HEK293 (cell line): Measurements from ENCODE around the gene CLTB.

Experiments
- CTCF ChIA-PET: fragments of 350-600 bp; formaldehyde crosslinking; extraction: SDS; loops from one replicate; lab custom pipeline; 2021; ENCODE audit warnings: antibody characterized with exemption; lab: Yijun Ruan, JAX
- POLR2A ChIA-PET: fragments of 300-600 bp; formaldehyde crosslinking; extraction: SDS; loops from one replicate; lab custom pipeline; 2020; ENCODE audit warnings: antibody characterized with exemption, inconsistent platforms; lab: Yijun Ruan, JAX
- H3K27ac ChIP-seq: fragments of 200-500 bp; sonication (Bioruptor generic); 2 replicates; pipeline ENCODE4 v1.5.1; 2014; ENCODE audit warnings: low read depth, low read length, control low read depth, inconsistent platforms; ENCODE audit errors: extremely low read depth
- H3K36me3 ChIP-seq, 2 experiments: fragments of 200-500 bp in 1 of 2; sonication (Bioruptor generic) in 1 of 2; 1 replicate in 1 of 2; 2 replicates in 1 of 2; pipeline ENCODE4 v1.5.1; 2014 to 2017; ENCODE audit warnings: inconsistent platforms in 2 of 2, low read length in 2 of 2; ENCODE audit not compliant: control insufficient read depth in 2 of 2, insufficient read depth in 1 of 2
- H3K4me1 ChIP-seq: fragments of 200-500 bp; sonication (Bioruptor generic); 2 replicates; pipeline ENCODE4 v1.5.1; 2014; ENCODE audit warnings: mild to moderate bottlenecking, low read length, inconsistent platforms; ENCODE audit not compliant: control insufficient read depth, insufficient read depth
- H3K4me3 ChIP-seq: 2 replicates; pipeline ENCODE4 v1.5.1; 2011; ENCODE audit warnings: low read depth, mild to moderate bottlenecking, control low read depth, low read length, moderate library complexity
- H3K9me3 ChIP-seq: fragments of 200-500 bp; sonication (Bioruptor generic); 2 replicates; pipeline ENCODE4 v1.5.1; 2014; ENCODE audit warnings: low read depth, low read length, inconsistent platforms; ENCODE audit not compliant: control insufficient read depth, insufficient read depth
- KLF10 ChIP-seq: fragments of 450-650 bp; IDR thresholded peaks from 2 replicates; pipeline ENCODE4 v1.5.1; 2018; ENCODE audit warnings: missing biosample characterization, mild to moderate bottlenecking, missing genetic modification characterization
- KLF9 ChIP-seq: fragments of 450-650 bp; formaldehyde crosslinking; IDR thresholded peaks from 2 replicates; pipeline ENCODE4 v1.5.1; 2016; ENCODE audit warnings: missing biosample characterization, missing genetic modification characterization, low read depth
- MZF1 ChIP-seq: fragments of 450-650 bp; formaldehyde crosslinking; IDR thresholded peaks from 2 replicates; pipeline ENCODE4 v1.5.1; 2017; ENCODE audit warnings: missing biosample characterization, missing genetic modification characterization, borderline replicate concordance
- ZBTB21 ChIP-seq: fragments of 450-650 bp; formaldehyde crosslinking; IDR thresholded peaks from 2 replicates; pipeline ENCODE4 v1.5.1; 2017; ENCODE audit warnings: missing biosample characterization, missing genetic modification characterization
- ZBTB7A ChIP-seq: fragments of 450-650 bp; formaldehyde crosslinking; IDR thresholded peaks from 2 replicates; pipeline ENCODE4 v1.5.1; 2016; ENCODE audit warnings: low read depth, missing biosample characterization, missing genetic modification characterization
- ZFHX2 ChIP-seq: fragments of 450-650 bp; formaldehyde crosslinking; conservative IDR thresholded peaks from 2 replicates; pipeline ENCODE4 v1.5.1; 2016; ENCODE audit warnings: missing biosample characterization, missing genetic modification characterization
- ZNF132 ChIP-seq: fragments of 450-650 bp; formaldehyde crosslinking; IDR thresholded peaks from 2 replicates; pipeline ENCODE4 v1.5.1; 2017; ENCODE audit warnings: missing biosample characterization, missing genetic modification characterization, borderline replicate concordance
- ZNF169 ChIP-seq: fragments of 450-650 bp; formaldehyde crosslinking; IDR thresholded peaks from 2 replicates; pipeline ENCODE4 v1.5.1; 2016; ENCODE audit warnings: missing biosample characterization, missing genetic modification characterization
- ZNF175 ChIP-seq: fragments of 450-650 bp; formaldehyde crosslinking; IDR thresholded peaks from 2 replicates; pipeline ENCODE4 v1.5.1; 2016; ENCODE audit warnings: missing biosample characterization, missing genetic modification characterization
- ZNF202 ChIP-seq: fragments of 450-650 bp; formaldehyde crosslinking; IDR thresholded peaks from 2 replicates; pipeline ENCODE4 v1.5.1; 2016; ENCODE audit warnings: missing biosample characterization, missing genetic modification characterization, borderline replicate concordance
- ZNF24 ChIP-seq: fragments of 450-650 bp; formaldehyde crosslinking; IDR thresholded peaks from 2 replicates; pipeline ENCODE4 v1.5.1; 2016; ENCODE audit warnings: missing biosample characterization, missing genetic modification characterization
- ZNF335 ChIP-seq: fragments of 450-650 bp; formaldehyde crosslinking; conservative IDR thresholded peaks from 2 replicates; pipeline ENCODE4 v1.5.1; 2016; ENCODE audit warnings: missing biosample characterization, missing genetic modification characterization
- ZNF473 ChIP-seq: fragments of 450-650 bp; formaldehyde crosslinking; IDR thresholded peaks from 2 replicates; pipeline ENCODE4 v1.5.1; 2017; ENCODE audit warnings: missing biosample characterization, missing genetic modification characterization
- ZNF529 ChIP-seq: fragments of 450-650 bp; formaldehyde crosslinking; IDR thresholded peaks from 2 replicates; pipeline ENCODE4 v1.5.1; 2017; ENCODE audit warnings: missing genetic modification characterization, missing biosample characterization; ENCODE audit not compliant: insufficient replicate concordance
- ZNF560 ChIP-seq: fragments of 450-650 bp; formaldehyde crosslinking; IDR thresholded peaks from 2 replicates; pipeline ENCODE4 v1.5.1; 2017; ENCODE audit warnings: missing biosample characterization, missing genetic modification characterization, borderline replicate concordance
- ZNF626 ChIP-seq: fragments of 450-650 bp; sonication (Bioruptor Pico); formaldehyde crosslinking; IDR thresholded peaks from 2 replicates; pipeline ENCODE4 v1.5.1; 2018; ENCODE audit warnings: missing biosample characterization, missing genetic modification characterization, inconsistent platforms
- ZNF658 ChIP-seq: fragments of 450-650 bp; formaldehyde crosslinking; IDR thresholded peaks from 2 replicates; pipeline ENCODE4; 2016; ENCODE audit warnings: missing biosample characterization, missing genetic modification characterization
- ZNF670 ChIP-seq: fragments of 450-650 bp; formaldehyde crosslinking; IDR thresholded peaks from 2 replicates; pipeline ENCODE4 v1.5.1; 2016; ENCODE audit warnings: missing biosample characterization, missing genetic modification characterization, low read depth
- ZNF768 ChIP-seq: fragments of 450-650 bp; formaldehyde crosslinking; IDR thresholded peaks from 2 replicates; pipeline ENCODE4 v1.5.1; 2018; ENCODE audit warnings: missing biosample characterization, mild to moderate bottlenecking, missing genetic modification characterization
- ZNF776 ChIP-seq: fragments of 450-650 bp; formaldehyde crosslinking; IDR thresholded peaks from 2 replicates; pipeline ENCODE4 v1.5.0; 2017; ENCODE audit warnings: missing biosample characterization, missing genetic modification characterization, borderline replicate concordance
- ZNF792 ChIP-seq: fragments of 450-650 bp; formaldehyde crosslinking; IDR thresholded peaks from 2 replicates; pipeline ENCODE4 v1.5.1; 2016; ENCODE audit warnings: missing biosample characterization, missing genetic modification characterization
- ZNF830 ChIP-seq: fragments of 450-650 bp; IDR thresholded peaks from 2 replicates; pipeline ENCODE4 v1.5.0; 2018; ENCODE audit warnings: missing biosample characterization, missing genetic modification characterization, low read depth, mild to moderate bottlenecking, moderate library complexity
- ZNF837 ChIP-seq: fragments of 450-650 bp; formaldehyde crosslinking; IDR thresholded peaks from 2 replicates; pipeline ENCODE4 v1.5.1; 2016; ENCODE audit warnings: missing biosample characterization, missing genetic modification characterization
- ZSCAN4 ChIP-seq: fragments of 450-650 bp; formaldehyde crosslinking; IDR thresholded peaks from 2 replicates; pipeline ENCODE4 v1.5.1; 2017; ENCODE audit warnings: missing biosample characterization, missing genetic modification characterization
- ZSCAN5A ChIP-seq: fragments of 450-650 bp; formaldehyde crosslinking; IDR thresholded peaks from 2 replicates; pipeline ENCODE4 v1.5.1; 2016; ENCODE audit warnings: missing biosample characterization, missing genetic modification characterization
- ZXDB ChIP-seq: fragments of 450-650 bp; formaldehyde crosslinking; IDR thresholded peaks from 2 replicates; pipeline ENCODE4 v1.5.1; 2016; ENCODE audit warnings: missing biosample characterization, missing genetic modification characterization
- TF ChIP-seq, protein P1 (sequence below): fragments of 450-650 bp; formaldehyde crosslinking; IDR thresholded peaks from 2 replicates; pipeline ENCODE4 v1.5.1; 2016; ENCODE audit warnings: missing biosample characterization, missing genetic modification characterization
- TF ChIP-seq, protein P2 (sequence below): fragments of 450-650 bp; formaldehyde crosslinking; IDR thresholded peaks from 2 replicates; pipeline ENCODE4 v1.5.1; 2017; ENCODE audit warnings: missing biosample characterization, mild to moderate bottlenecking, missing genetic modification characterization, moderate library complexity
- TF ChIP-seq, protein P3 (sequence below): fragments of 450-650 bp; formaldehyde crosslinking; IDR thresholded peaks from 2 replicates; pipeline ENCODE4 v1.5.1; 2016; ENCODE audit warnings: missing biosample characterization, missing genetic modification characterization

The CLTB gene

DNA sequence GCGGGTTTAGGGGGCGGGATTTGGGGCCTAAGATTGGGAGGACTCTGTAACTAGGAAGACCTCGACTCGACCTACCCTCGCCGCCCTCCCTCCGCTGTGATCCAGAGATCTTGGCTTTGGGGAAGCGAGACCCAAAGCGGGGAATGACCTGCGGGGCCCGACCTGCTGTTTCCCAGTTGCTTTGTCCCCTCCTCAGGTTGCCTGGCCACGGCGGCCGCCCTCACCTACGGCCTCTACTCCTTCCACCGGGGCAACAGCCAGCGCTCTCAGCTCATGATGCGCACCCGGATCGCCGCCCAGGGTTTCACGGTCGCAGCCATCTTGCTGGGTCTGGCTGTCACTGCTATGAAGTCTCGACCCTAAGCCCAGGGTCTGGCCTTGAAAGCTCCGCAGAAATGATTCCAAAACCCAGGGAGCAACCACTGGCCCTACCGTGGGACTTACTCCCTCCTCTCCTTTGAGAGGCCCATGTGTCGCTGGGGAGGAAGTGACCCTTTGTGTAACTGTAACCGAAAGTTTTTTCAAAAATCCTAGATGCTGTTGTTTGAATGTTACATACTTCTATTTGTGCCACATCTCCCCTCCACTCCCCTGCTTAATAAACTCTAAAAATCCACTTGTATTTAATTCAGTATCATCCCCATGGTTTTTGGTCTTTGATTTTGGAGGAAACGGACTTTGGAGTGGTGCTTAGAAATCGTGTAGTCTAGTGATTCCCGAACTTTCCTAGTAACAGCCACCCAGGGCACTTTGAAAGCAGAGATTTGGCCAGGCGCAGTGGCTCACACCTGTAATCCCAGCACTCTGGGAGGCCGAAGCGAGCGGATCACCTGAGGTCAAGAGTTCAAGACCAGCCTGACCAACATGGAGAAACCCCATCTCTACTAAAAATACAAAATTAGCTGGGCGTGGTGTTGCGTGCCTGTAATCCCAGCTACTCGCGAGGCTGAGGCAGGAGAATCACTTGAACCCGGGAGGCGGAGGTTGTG, 26.9 kb downstream of the CLTB start:
- peaks cover 0 to 68% of the 10 kb centered on the region in 2 experiments; a peak in 2 of 3 replicates for H3K36me3 ChIP-seq
- peak overlapping the region; percentile 67 for H3K4me3 ChIP-seq
- no peaks in the 10 kb centered on the region for H3K9me3 ChIP-seq
- peak overlapping the region; percentile 67 for H3K27ac ChIP-seq
- CTCF ChIA-PET = interaction anchor here (0.7 to 1.0 kb wide), 2 partner anchors 215 to 900 kb away, joined by 3 to 4 read pairs; no protein-coding TSS in a partner anchor
- POLR2A ChIA-PET = interaction anchor here (1.3 to 1.9 kb wide), 3 partner anchors 15 to 154 kb away, joined by 3 to 5 read pairs (median 4); partner anchors contain the start of gene FAF2
- H3K4me1 ChIP-seq = no peaks in the 10 kb centered on the region
- TF ChIP-seq ZNF560 (tag by site-specific recombination) = no peak
- no peak for TF ChIP-seq ZNF658 (tag by site-specific recombination)
- TF ChIP-seq, protein P1, sequence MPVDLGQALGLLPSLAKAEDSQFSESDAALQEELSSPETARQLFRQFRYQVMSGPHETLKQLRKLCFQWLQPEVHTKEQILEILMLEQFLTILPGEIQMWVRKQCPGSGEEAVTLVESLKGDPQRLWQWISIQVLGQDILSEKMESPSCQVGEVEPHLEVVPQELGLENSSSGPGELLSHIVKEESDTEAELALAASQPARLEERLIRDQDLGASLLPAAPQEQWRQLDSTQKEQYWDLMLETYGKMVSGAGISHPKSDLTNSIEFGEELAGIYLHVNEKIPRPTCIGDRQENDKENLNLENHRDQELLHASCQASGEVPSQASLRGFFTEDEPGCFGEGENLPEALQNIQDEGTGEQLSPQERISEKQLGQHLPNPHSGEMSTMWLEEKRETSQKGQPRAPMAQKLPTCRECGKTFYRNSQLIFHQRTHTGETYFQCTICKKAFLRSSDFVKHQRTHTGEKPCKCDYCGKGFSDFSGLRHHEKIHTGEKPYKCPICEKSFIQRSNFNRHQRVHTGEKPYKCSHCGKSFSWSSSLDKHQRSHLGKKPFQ (tag by site-specific recombination) = no peak
- TF ChIP-seq MZF1 = no peak
- TF ChIP-seq ZNF132 (tag by site-specific recombination) = no peak
- peak; percentile 5 for TF ChIP-seq ZNF335
- no peak for TF ChIP-seq ZNF175 (tag by site-specific recombination)
- TF ChIP-seq ZNF837 (tag by site-specific recombination) = no peak
- no peak for TF ChIP-seq ZBTB21
- 0 out of 2 replicates have a peak, but pooled peaks have one; percentile 11 for TF ChIP-seq ZNF24 (tag by site-specific recombination)
- TF ChIP-seq ZSCAN4 (tag by site-specific recombination) = no peak
- no peak for TF ChIP-seq ZNF776 (tag by site-specific recombination)
- no peak for TF ChIP-seq ZNF202
- 0 out of 2 replicates have a peak, but pooled peaks have one; percentile 3 for TF ChIP-seq ZBTB7A (tag by site-specific recombination)
- TF ChIP-seq KLF9 (tag by site-specific recombination) = no peak
- no peak for TF ChIP-seq ZNF670 (tag by site-specific recombination)
- TF ChIP-seq ZSCAN5A (tag by site-specific recombination) = no peak
- TF ChIP-seq KLF10 (tag by site-specific recombination) = peak; percentile 72; the same call in 1 of the 2 replicates
- no peak for TF ChIP-seq ZNF792 (tag by site-specific recombination)
- TF ChIP-seq ZNF768 (tag by site-specific recombination) = no peak
- no peak for TF ChIP-seq ZNF473 (tag by site-specific recombination)
- TF ChIP-seq ZFHX2 (tag by site-specific recombination) = no peak
- TF ChIP-seq ZNF830 (tag by site-specific recombination) = no peak
- TF ChIP-seq, protein P2, sequence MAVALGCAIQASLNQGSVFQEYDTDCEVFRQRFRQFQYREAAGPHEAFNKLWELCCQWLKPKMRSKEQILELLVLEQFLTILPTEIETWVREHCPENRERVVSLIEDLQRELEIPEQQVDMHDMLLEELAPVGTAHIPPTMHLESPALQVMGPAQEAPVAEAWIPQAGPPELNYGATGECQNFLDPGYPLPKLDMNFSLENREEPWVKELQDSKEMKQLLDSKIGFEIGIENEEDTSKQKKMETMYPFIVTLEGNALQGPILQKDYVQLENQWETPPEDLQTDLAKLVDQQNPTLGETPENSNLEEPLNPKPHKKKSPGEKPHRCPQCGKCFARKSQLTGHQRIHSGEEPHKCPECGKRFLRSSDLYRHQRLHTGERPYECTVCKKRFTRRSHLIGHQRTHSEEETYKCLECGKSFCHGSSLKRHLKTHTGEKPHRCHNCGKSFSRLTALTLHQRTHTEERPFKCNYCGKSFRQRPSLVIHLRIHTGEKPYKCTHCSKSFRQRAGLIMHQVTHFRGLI (tag by site-specific recombination) = no peak
- no peak for TF ChIP-seq ZNF169 (tag by site-specific recombination)
- TF ChIP-seq, protein P3, sequence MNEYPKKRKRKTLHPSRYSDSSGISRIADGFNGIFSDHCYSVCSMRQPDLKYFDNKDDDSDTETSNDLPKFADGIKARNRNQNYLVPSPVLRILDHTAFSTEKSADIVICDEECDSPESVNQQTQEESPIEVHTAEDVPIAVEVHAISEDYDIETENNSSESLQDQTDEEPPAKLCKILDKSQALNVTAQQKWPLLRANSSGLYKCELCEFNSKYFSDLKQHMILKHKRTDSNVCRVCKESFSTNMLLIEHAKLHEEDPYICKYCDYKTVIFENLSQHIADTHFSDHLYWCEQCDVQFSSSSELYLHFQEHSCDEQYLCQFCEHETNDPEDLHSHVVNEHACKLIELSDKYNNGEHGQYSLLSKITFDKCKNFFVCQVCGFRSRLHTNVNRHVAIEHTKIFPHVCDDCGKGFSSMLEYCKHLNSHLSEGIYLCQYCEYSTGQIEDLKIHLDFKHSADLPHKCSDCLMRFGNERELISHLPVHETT (tag by site-specific recombination) = no peak
- TF ChIP-seq ZNF626 (tag by site-specific recombination) = no peak
- TF ChIP-seq ZXDB (tag by site-specific recombination) = no peak
- no peak for TF ChIP-seq ZNF529 (tag by site-specific recombination)
